OCI-LY7 (cell line): ENCODE data around the gene TRAF3IP1. TPM values are rescaled to one million over a fixed set of nuclear protein-coding genes. Genes with fewer than 3 reads are reported as not detected.

Source experiments
- BruUV-seq: library from RNA; stranded (reverse); fragments of 400-500 nt; replicated peaks from 2 replicates; lab custom pipeline; 2021; lab: Mats Ljungman, UMichigan
- CTCF ChIA-PET: fragments of 300-600 bp; sonication (Branson Sonifier 250); formaldehyde crosslinking; loops from one replicate; lab custom pipeline; 2022; ENCODE audit warnings: antibody characterized with exemption; ENCODE audit not compliant: unreplicated experiment; lab: Charles Lee
- POLR2A ChIA-PET: fragments of 300-600 bp; sonication (Branson Sonifier 250); formaldehyde crosslinking; loops from one replicate; lab custom pipeline; 2022; ENCODE audit warnings: antibody characterized with exemption; lab: Charles Lee
- DNase-seq: peaks from one replicate; pipeline ENCODE4 v3.0.0-alpha.2; 2015; ENCODE audit warnings: low spot score
- H2AFZ ChIP-seq: fragments of 200-600 bp; sonication (generic), shearing (Covaris generic); 2 replicates; pipeline ENCODE4 v1.6.1; 2014; ENCODE audit warnings: mild to moderate bottlenecking, antibody characterized with exemption, low read length, moderate library complexity
- H3K27ac ChIP-seq: fragments of 200-600 bp; sonication (generic); 2 replicates; pipeline ENCODE4 v1.5.1; 2014; ENCODE audit warnings: mixed run types, low read depth, mild to moderate bottlenecking, moderate library complexity, low read length, inconsistent platforms; ENCODE audit not compliant: poor library complexity, severe bottlenecking
- H3K36me3 ChIP-seq: fragments of 200-600 bp; sonication (generic); 2 replicates; pipeline ENCODE4 v1.6.1; 2014; ENCODE audit warnings: mild to moderate bottlenecking, antibody characterized with exemption, low read length, moderate library complexity, mixed read lengths; ENCODE audit not compliant: insufficient read depth
- H3K4me1 ChIP-seq: fragments of 200-600 bp; sonication (generic); 2 replicates; pipeline ENCODE4 v1.5.1; 2014; ENCODE audit warnings: mild to moderate bottlenecking, low read length; ENCODE audit not compliant: insufficient read depth, poor library complexity, severe bottlenecking
- H3K4me2 ChIP-seq: fragments of 200-600 bp; sonication (generic); 2 replicates; pipeline ENCODE4 v1.6.1; 2014; ENCODE audit warnings: mild to moderate bottlenecking, low read length
- H3K4me3 ChIP-seq: fragments of 200-600 bp; sonication (generic); 2 replicates; pipeline ENCODE4 v1.5.1; 2014; ENCODE audit warnings: mild to moderate bottlenecking, low read depth, low read length; ENCODE audit not compliant: poor library complexity, severe bottlenecking
- H3K79me2 ChIP-seq: fragments of 200-600 bp; sonication (generic); 2 replicates; pipeline ENCODE4 v1.6.1; 2016; ENCODE audit warnings: low read depth, mild to moderate bottlenecking, low read length, moderate library complexity, mixed read lengths; ENCODE audit not compliant: insufficient read depth
- H3K9me2 ChIP-seq: fragments of 200-600 bp; sonication (generic); 2 replicates; pipeline ENCODE4 v1.6.1; 2016; ENCODE audit warnings: mild to moderate bottlenecking, low read length, mixed read lengths; ENCODE audit not compliant: insufficient read depth
- H3K9me3 ChIP-seq: fragments of 200-600 bp; sonication (generic); 2 replicates; pipeline ENCODE4 v1.6.1; 2014; ENCODE audit warnings: mild to moderate bottlenecking, mixed run types, low read length, mixed read lengths
- H4K20me1 ChIP-seq: fragments of 200-600 bp; sonication (generic); 2 replicates; pipeline ENCODE4 v1.6.1; 2014; ENCODE audit warnings: mild to moderate bottlenecking, antibody characterized with exemption, low read length, moderate library complexity, mixed read lengths; ENCODE audit not compliant: insufficient read depth
- EZH2phosphoT487 ChIP-seq: fragments of 200-600 bp; sonication (generic); IDR thresholded peaks from 2 replicates; pipeline ENCODE4 v1.6.1; 2018; ENCODE audit warnings: low read depth, borderline replicate concordance, mild to moderate bottlenecking, mixed run types, antibody characterized with exemption, low read length, moderate library complexity, mixed read lengths
- intact Hi-C: fragments of 100-400 bp; cut with micrococcal nuclease; formaldehyde crosslinking; loops from one replicate; pipeline ENCODE4 v1.10.0; 2022; ENCODE audit not compliant: unreplicated experiment
- total RNA-seq, 2 experiments: library from RNA; depleted of rRNA in 1 of 2; stranded (reverse); fragments of >200 nt in 1 of 2; shearing (Covaris generic) in 1 of 2; gene quantifications; 2 replicates each; pipeline ENCODE4 v1.2.3, GENCODE V29; 2014 to 2022
- TF ChIP-seq, protein P1 (sequence below): fragments of 200-600 bp; sonication (generic); conservative IDR thresholded peaks from 2 replicates; pipeline ENCODE4 v1.5.1; 2014; ENCODE audit warnings: mild to moderate bottlenecking, antibody characterized with exemption, low read length, moderate library complexity, mixed read lengths

Gene TRAF3IP1
- total RNA-seq, 2 experiments from 2014 or later = 8.2 to 13.8 TPM

GRCh38 chr2:238418196-238418998 lies 98.1 kb downstream of the TRAF3IP1 start:
- Histone ChIP-seq H2AFZ (no peak overlapping the region), H3K4me1 (no peaks in the 10 kb centered on the region), H3K27ac (no peak overlapping the region), H3K36me3 (no peaks in the 10 kb centered on the region), H3K9me2 (no peaks in the 10 kb centered on the region), H3K79me2 (no peaks in the 10 kb centered on the region), H3K4me2 (no peak overlapping the region), H3K9me3 (no peaks in the 10 kb centered on the region), H3K4me3 (no peak overlapping the region), H4K20me1 (no peaks in the 10 kb centered on the region)
- no peak for TF ChIP-seq EZH2phosphoT487
- TF ChIP-seq, protein P1, sequence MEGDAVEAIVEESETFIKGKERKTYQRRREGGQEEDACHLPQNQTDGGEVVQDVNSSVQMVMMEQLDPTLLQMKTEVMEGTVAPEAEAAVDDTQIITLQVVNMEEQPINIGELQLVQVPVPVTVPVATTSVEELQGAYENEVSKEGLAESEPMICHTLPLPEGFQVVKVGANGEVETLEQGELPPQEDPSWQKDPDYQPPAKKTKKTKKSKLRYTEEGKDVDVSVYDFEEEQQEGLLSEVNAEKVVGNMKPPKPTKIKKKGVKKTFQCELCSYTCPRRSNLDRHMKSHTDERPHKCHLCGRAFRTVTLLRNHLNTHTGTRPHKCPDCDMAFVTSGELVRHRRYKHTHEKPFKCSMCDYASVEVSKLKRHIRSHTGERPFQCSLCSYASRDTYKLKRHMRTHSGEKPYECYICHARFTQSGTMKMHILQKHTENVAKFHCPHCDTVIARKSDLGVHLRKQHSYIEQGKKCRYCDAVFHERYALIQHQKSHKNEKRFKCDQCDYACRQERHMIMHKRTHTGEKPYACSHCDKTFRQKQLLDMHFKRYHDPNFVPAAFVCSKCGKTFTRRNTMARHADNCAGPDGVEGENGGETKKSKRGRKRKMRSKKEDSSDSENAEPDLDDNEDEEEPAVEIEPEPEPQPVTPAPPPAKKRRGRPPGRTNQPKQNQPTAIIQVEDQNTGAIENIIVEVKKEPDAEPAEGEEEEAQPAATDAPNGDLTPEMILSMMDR = no peak
- intact Hi-C loops = no loop called here
- POLR2A ChIA-PET = no interaction called here
- no TSS peak for BruUV-seq
- CTCF ChIA-PET = no interaction called here
- DNase-seq = no peak

DNA sequence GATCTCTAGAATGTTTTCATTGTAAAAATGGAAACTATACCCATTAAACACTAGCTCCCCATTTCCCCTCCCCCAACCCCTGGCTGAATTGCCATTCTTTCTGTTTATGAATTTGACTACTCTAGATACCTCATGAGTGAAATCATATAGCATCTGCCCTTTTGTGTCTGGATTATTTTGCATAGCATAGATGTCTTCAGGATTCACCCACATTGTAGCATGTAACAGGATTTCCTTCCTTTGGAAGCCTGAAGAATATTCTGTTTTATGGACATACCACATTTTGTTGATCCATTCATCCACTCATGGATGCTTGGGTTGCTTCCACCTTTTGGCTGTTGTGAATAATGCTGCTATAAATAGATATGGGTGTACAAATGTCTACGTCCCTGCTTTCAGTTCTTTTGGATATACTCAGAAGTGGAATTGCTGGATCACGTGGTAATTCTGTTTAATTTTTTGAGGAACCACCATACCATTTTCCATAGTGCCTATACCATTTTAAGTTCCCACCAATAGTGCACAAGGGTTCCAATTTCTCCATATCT lies 98.8 kb downstream of the TRAF3IP1 start:
- H3K36me3 ChIP-seq = no peaks in the 10 kb centered on the region
- no peaks in the 10 kb centered on the region for H3K9me2 ChIP-seq
- intact Hi-C loops = no loop called here
- no TSS peak for BruUV-seq
- TF ChIP-seq, protein P1 = no peak
- TF ChIP-seq EZH2phosphoT487 = no peak
- no peak for DNase-seq
- H2AFZ ChIP-seq = no peak overlapping the region
- H3K4me2 ChIP-seq = no peak overlapping the region
- POLR2A ChIA-PET = no interaction called here
- H3K27ac ChIP-seq = no peak overlapping the region
- no peak overlapping the region for H3K4me3 ChIP-seq
- H4K20me1 ChIP-seq = no peaks in the 10 kb centered on the region
- H3K9me3 ChIP-seq = no peaks in the 10 kb centered on the region
- no peaks in the 10 kb centered on the region for H3K79me2 ChIP-seq
- CTCF ChIA-PET = no interaction called here
- no peaks in the 10 kb centered on the region for H3K4me1 ChIP-seq

DNA sequence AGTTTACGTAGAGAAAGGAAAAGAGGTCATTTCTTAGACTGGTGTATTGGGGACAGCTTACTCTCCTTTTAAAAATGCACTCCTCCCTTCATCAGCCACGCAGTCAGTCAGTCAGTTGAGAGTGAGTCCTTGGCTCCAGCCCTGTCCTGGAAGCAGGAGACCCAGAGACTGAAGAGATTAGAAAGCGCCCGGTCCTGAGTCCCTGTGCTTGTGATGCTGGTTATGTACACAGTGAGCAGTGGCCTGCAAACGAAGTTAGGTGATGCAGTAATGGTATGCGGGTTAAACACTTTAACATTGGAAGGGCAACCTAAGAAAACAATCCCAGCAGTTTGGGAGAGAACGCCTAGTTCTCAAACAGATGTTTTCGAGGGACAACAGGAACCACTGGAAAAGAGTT lies 100.1 kb downstream of the TRAF3IP1 start:
- CTCF ChIA-PET = no interaction called here
- no peak overlapping the region for H3K27ac ChIP-seq
- H4K20me1 ChIP-seq = no peaks in the 10 kb centered on the region
- no peak for TF ChIP-seq EZH2phosphoT487
- TF ChIP-seq, protein P1 = no peak
- intact Hi-C loops = no loop called here
- POLR2A ChIA-PET = no interaction called here
- DNase-seq = no peak
- H3K4me2 ChIP-seq = no peak overlapping the region
- H3K4me3 ChIP-seq = no peak overlapping the region
- no TSS peak for BruUV-seq
- H3K4me1 ChIP-seq = no peaks in the 10 kb centered on the region
- H3K9me2 ChIP-seq = no peaks in the 10 kb centered on the region
- no peaks in the 10 kb centered on the region for H3K9me3 ChIP-seq
- no peaks in the 10 kb centered on the region for H3K79me2 ChIP-seq
- no peaks in the 10 kb centered on the region for H3K36me3 ChIP-seq
- H2AFZ ChIP-seq = no peak overlapping the region
